Stimulated activated CD4-positive, alpha-beta T cell treated with anti-CD3 and anti-CD28 coated beads, Interleukin-4, amount 100 ng/mL, for 1 hour (primary cell): ENCODE measurements around the gene MRPL32.
"Not testable (repeated sequence)": the region's sequence is repeated elsewhere in the genome, so short reads cannot be mapped to it uniquely, and the experiment has no call there.

Experiments
- DNase-seq: peaks from one replicate; pipeline ENCODE4 v3.0.0-alpha.2; 2020

Gene MRPL32

GRCh38 chr7:42931834-42932651 is at the start of gene MRPL32, which contains the start of gene PSMA2:
Gene MRPL32, plus strand, starts transcription at chr7:42932376. Its CDS starts 11 bp downstream, at chr7:42932387.
Gene PSMA2, minus strand, starts transcription at chr7:42932174. Its CDS starts 16 bp downstream, at chr7:42932158.
- DNase-seq = peak; percentile 89

DNA sequence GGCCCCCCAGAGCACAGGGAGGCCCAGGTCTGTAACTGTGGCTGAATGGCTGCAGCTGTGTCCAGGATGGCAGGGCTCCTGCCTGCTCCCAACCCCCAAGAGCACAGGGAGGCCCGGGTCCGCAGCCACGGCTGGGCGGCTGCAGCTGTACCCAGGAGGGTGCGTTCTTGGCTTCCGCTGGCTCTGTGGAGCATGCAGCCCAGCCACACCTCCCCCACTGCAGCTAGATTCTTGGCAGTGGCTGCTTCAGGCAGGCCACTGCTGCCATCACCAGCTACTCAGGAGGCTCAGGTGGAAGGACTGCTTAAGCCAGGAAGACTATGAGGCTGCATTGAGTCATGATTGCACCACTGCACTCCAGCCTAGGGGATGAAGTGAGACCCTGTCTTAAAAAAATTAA is 48.2 kb upstream of the MRPL32 start:
- DNase-seq = no peak

- DNase-seq = not testable (repeated sequence)
These were observed 47.0 kb upstream of the MRPL32 start for GRCh38 chr7:42885183-42885582.

- DNase-seq = no peak
These were observed 46.0 kb upstream of the MRPL32 start for GRCh38 chr7:42886129-42886528.

GRCh38 chr7:42886893-42887505 is 45.2 kb upstream of the MRPL32 start:
- DNase-seq = no peak

DNA sequence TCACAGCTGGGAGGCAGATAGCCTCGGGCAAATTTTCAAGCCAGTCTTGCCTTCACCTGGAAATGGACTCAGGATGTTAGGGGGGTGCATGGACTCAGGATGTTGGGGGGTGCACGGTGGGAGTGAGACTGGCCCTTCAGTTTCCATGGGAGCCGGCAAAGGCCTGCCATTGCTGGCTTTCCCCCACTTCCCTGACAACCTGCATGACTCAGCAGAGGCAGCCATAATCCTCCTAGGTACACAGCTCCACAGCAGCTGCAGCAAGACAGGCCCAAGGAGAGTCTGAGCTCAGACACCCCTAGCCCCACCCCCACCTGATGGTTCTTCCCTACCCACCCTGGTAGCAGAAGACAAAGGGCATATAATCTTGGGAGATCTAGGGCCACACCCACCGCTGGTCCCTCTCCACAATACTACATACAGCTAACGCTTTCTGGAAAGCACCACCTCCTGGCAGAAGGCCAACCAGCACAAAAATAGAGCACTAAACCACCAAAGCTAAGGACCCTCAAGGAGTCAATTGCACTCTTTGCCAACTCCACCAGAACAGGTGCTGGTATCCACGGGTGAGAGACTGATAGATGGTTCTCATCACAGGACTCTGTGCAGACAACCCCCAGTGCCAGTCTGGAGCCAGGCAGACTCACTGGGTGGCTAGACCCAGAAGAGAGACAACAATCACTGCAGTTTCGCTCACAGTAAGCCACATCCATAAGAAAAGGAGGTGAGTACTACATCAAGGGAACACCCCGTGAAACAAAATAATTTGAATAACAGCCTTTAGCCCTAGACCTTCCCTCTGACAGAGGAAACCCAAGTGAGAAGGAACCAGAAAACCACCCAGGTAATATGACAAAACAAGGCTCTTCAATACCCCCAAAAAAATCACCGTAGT is 38.6 kb upstream of the MRPL32 start:
- DNase-seq = no peak

DNA sequence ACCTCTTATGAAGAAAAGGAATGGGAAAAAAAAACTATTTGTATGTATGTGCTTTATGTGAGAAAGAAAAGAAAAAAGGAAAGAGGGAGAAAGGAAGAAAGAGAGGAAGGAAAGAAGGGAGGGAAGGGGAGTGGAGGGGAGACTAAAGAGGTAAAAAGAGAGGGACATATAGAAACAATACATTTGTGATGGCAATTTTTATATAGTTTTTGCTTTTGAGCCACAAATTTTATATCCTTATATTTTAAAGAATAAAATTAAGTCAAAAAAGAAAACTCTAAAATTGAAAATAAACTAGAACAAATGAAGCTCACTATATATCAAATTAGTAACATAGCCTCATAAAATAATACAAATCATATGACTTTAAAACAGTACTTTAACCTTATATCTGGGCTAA is 31.3 kb upstream of the MRPL32 start:
- DNase-seq = no peak

DNA sequence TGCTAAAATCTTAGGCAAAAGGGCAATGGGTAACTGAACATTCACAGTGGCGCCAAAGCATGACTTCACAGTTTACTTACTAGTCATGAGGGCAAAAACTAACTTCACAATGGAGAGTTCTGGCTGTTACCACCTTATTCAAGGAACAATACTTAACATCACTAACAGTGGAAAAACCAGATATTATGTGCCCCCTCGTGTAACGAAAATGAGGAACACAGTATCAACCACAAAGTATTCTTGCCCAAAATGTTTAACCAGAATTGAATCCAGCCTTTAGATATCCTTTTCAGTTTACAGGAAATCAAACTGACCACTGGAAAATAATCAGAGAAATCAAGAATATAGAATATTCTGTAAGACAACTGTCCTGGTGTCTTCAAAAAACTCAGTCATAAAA is 29.8 kb upstream of the MRPL32 start:
- DNase-seq = no peak

- no peak for DNase-seq
These were observed 26.0 kb upstream of the MRPL32 start for GRCh38 chr7:42906181-42906580.

GRCh38 chr7:42907316-42907715 is 24.9 kb upstream of the MRPL32 start:
- DNase-seq = no peak

DNA sequence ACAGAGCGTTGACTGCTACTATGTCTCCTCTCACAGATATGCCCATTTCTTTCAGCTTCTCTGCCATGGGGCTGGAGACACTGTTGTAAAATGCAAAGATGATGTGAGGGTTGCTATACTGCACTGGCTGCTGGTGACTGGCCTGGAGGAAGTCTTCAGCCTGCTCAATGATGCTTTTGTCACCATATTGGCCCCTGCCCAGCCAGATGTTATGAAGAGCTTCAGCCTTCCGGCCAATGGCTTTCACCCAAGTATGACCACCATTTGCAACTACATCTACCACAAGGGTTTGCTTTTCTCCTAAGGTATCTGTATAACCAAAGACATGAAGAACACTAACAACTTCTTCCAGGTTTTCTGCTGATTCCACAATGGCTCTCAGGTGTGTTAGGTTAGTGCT is 21.9 kb upstream of the MRPL32 start:
- no peak for DNase-seq

- DNase-seq = peak; percentile 95
These were observed 20.4 kb upstream of the MRPL32 start, which contains the start of gene C7orf25 for GRCh38 chr7:42911454-42912447. Gene C7orf25, minus strand, starts transcription at chr7:42912070. Its CDS starts 1,170 bp downstream, at chr7:42910900.

- no peak for DNase-seq
These were observed 18.6 kb upstream of the MRPL32 start for GRCh38 chr7:42913591-42913990.

DNA sequence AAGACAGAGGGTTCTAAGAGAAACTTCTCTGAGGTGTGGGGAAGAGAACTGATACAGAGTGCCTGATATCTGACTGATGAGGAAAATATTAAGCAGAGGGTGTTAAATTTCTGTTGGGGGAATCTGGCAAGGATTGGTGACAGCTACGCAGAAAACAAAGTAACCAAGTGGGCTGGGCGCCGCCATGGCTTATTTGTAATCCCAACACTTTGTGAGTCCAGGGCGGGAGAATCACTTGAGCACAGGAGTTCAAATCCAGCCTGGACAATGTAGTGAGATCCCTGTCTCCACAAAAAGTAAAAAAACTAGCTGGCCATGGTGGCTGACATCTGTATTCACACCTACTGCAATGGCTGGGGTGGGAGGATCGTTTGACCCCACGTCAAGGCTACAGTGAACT is 18.2 kb upstream of the MRPL32 start:
- DNase-seq = no peak

GRCh38 chr7:42914421-42915045 is 17.6 kb upstream of the MRPL32 start:
- DNase-seq = no peak

DNA sequence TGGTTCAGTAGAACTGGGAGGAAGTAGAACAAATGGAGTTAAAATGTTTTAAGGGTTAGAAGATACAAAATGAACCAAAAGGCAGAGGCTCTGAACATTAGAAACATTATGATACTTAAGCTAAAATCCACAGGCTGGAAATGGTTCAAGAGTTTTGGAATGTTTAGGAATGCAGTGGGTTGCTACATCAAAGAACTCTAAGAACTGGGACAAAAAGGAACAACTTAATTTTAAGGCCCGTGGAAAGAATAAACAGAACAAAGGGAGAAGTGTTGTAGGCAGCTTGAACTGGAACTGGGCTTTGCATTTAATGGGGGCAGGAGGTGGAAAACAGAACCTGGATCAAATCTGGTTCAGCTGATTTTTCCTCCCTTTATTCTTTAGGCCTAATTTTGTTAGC is 16.8 kb upstream of the MRPL32 start:
- DNase-seq = no peak

- DNase-seq = no peak
These were observed 10.0 kb upstream of the MRPL32 start for GRCh38 chr7:42922017-42922753.

DNA sequence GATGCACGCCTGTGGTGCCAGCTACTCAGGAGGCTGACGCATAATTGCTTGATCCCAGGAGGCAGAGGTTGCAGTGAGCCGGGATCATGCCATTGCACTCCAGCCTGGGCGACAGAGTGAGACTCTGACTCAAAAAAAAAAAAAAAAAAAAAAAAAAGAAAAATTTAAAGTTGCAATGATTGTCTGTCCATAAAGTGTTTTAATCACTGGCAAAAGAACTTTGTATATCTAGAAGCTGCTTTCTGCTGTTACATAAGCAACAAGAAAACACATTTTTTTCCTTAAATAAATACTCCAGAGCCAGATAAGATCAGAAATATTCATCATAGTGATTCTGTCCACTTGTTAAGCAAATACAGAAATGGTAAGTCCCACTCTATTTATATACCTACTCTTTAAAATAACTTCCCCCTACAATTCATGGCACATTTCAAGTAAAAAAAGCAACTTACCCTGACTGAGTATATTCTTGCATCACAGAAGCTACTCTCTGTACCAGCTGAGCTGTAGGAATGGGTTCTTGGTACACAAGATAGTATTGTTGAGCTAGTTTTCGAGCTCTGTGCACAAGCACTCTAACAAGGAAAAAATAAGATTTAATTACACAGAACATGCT is 7.8 kb upstream of the MRPL32 start:
- DNase-seq = no peak

- DNase-seq = no peak
These were observed 6.5 kb upstream of the MRPL32 start for GRCh38 chr7:42925630-42926029.

- DNase-seq = no peak
These were observed 6.0 kb upstream of the MRPL32 start for GRCh38 chr7:42926204-42926603.
